Tibial nerve (tissue), 4 donors: Measurements from ENCODE around the gene KRTAP10-2.

Experiments used
- CTCF ChIP-seq, 5 experiments: fragments of 200-600 bp in 3 of 5; fragments of 450-650 bp in 2 of 5; sonication (generic) in 3 of 5; IDR thresholded peaks; one replicate each; pipeline ENCODE4 v1.5.1; 2016 to 2019; ENCODE audit warnings: antibody characterized with exemption in 5 of 5, mild to moderate bottlenecking in 3 of 5, moderate library complexity in 2 of 5
- EP300 ChIP-seq, 2 donors: sonication (generic); formaldehyde crosslinking; IDR thresholded peaks; one replicate each; pipeline ENCODE4 v1.6.1; 2017; ENCODE audit warnings: antibody characterized with exemption in 2 of 2, mild to moderate bottlenecking in 1 of 2
- POLR2A ChIP-seq, 2 donors: fragments of 450-650 bp; IDR thresholded peaks; one replicate each; pipeline ENCODE4 v1.6.1; 2017; ENCODE audit warnings: antibody characterized with exemption in 2 of 2, mild to moderate bottlenecking in 2 of 2, moderate library complexity in 2 of 2

GRCh38 chr21:44540741-44541288 lies 10.5 kb downstream of the KRTAP10-2 start:
- TF ChIP-seq CTCF (IDR thresholded peaks at IDR 0.05) (no peak), POLR2A (IDR thresholded peaks at IDR 0.05) (no peak), EP300 (IDR thresholded peaks at IDR 0.05) (no peak)
